Measurements from ENCODE around the gene LRSAM1.
"Not testable (repeated sequence)": the region's sequence is repeated elsewhere in the genome, so short reads cannot be mapped to it uniquely, and the experiment has no call there.

Gene LRSAM1

GRCh38 chr9:127449332-127449966, 1.9 kb upstream of the LRSAM1 start:
- Histone ChIP-seq H3K27me3 (ENCODE audit: control insufficient read depth, insufficient read depth, low read length) (no peaks in the 10 kb centered on the region), H3K36me3 (ENCODE audit: insufficient read depth, low read length) (peaks cover 68% of the 10 kb centered on the region), H3K9ac (ENCODE audit: low read depth, low read length) (peak overlapping the region; percentile 99), H3K9me3 (replicated peaks; ENCODE audit: low read length) (peaks cover 18% of the 10 kb centered on the region), H3K4me3 (ENCODE audit: low read length) (peak overlapping the region; percentile 92), H3K4me1 (ENCODE audit: control insufficient read depth, insufficient read depth, low read length) (peaks cover 23% of the 10 kb centered on the region), H3K4me2 (ENCODE audit: low read length) (peak overlapping the region; percentile 99)

GRCh38 chr9:127450243-127450760, 1.0 kb upstream of the LRSAM1 start:
- H3K9ac ChIP-seq (ENCODE audit: low read depth, low read length) = peak overlapping the region; percentile 99
- H3K36me3 ChIP-seq (ENCODE audit: insufficient read depth, low read length) = peaks cover 63% of the 10 kb centered on the region

GRCh38 chr9:127451608-127451857, 223 bp downstream of the LRSAM1 start:
- Histone ChIP-seq H3K36me3 (ENCODE audit: insufficient read depth, low read length) (peaks cover 54% of the 10 kb centered on the region), H3K4me3 (ENCODE audit: low read length) (peak overlapping the region; percentile 92), H3K27me3 (ENCODE audit: control insufficient read depth, insufficient read depth, low read length) (no peaks in the 10 kb centered on the region), H3K9ac (ENCODE audit: low read depth, low read length) (peak overlapping the region; percentile 99), H3K9me3 (replicated peaks; ENCODE audit: low read length) (no peaks in the 10 kb centered on the region), H3K4me1 (ENCODE audit: control insufficient read depth, insufficient read depth, low read length) (peaks cover 23% of the 10 kb centered on the region), H3K4me2 (ENCODE audit: low read length) (peak overlapping the region; percentile 99)

More at GRCh38 chr9:127450243-127450760, 1.0 kb upstream of the LRSAM1 start:
- Histone ChIP-seq H3K4me1 (ENCODE audit: control insufficient read depth, insufficient read depth, low read length) (peaks cover 23% of the 10 kb centered on the region), H3K4me2 (ENCODE audit: low read length) (peak overlapping the region; percentile 99), H3K4me3 (ENCODE audit: low read length) (peak overlapping the region; percentile 92), H3K9me3 (replicated peaks; ENCODE audit: low read length) (peaks cover 9% of the 10 kb centered on the region), H3K27me3 (ENCODE audit: control insufficient read depth, insufficient read depth, low read length) (no peaks in the 10 kb centered on the region)

DNA sequence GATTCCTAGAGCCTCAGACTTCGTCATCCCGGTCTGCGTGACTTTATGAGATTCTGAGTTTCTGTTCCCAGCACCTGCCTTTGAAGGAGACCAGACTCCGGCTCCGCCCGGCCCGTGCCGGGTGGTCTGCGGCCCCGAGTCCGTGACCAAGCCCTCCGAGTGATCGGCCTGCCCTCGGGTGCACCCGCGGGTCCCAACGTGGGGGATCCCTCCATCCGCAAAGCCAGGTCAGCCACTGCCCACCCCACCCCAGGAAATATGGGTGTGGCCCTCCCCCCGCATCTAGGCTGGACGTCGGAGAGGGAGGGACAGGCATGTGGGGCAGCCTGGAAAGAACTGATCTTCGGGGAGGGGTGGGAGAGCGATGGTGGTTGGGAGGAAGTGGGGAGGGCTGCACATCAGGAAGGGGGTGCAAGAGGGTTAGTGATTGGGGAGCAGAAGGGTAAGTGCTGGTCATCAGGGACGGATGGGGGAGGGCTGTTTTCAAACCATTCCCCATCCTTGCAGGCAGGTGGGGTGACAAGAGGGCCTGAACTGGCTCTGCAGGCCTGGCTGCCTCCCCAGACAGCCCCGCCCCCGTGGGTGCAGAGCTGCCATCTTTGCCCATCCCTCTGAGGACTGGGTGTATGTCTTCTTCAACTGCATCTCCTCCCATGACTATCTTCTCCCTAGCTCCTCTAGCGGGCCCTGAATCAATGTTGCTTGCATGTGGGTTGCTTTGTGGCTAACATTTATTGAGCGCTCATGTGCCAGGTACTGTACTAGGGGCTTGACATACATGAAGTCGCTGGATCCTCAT, 747 bp downstream of the LRSAM1 start:
- Histone ChIP-seq H3K4me1 (ENCODE audit: control insufficient read depth, insufficient read depth, low read length) (peaks cover 23% of the 10 kb centered on the region), H3K36me3 (ENCODE audit: insufficient read depth, low read length) (peaks cover 52% of the 10 kb centered on the region), H3K27me3 (ENCODE audit: control insufficient read depth, insufficient read depth, low read length) (no peaks in the 10 kb centered on the region), H3K9me3 (replicated peaks; ENCODE audit: low read length) (no peaks in the 10 kb centered on the region), H3K4me3 (ENCODE audit: low read length) (peak overlapping the region; percentile 92), H3K4me2 (ENCODE audit: low read length) (peak overlapping the region; percentile 99), H3K9ac (ENCODE audit: low read depth, low read length) (peak overlapping the region; percentile 99)

DNA sequence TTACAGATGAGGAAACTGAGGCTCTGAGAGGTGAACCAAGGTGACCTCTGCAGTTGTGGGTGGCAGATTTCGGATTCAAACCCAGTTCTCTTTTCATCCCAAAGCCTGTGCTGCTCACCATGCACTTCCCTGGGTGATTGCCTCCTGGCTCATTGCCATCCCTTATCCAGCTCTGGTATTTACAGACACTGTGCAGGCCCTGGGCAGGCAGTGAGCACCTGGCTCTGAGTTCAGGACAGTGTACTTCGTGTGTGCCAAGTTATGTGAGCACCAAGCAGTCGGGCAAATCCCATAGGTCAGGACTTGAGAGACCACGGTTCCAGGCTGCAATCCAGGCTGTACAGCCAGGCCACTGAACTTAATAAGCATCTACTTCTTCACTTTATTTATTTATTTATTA, 1.4 kb downstream of the LRSAM1 start:
- no peaks in the 10 kb centered on the region for H3K27me3 ChIP-seq (ENCODE audit: control insufficient read depth, insufficient read depth, low read length)
- peaks cover 23% of the 10 kb centered on the region for H3K4me1 ChIP-seq (ENCODE audit: control insufficient read depth, insufficient read depth, low read length)
- peak overlapping the region; percentile 92 for H3K4me3 ChIP-seq (ENCODE audit: low read length)
- no peak overlapping the region for H3K9ac ChIP-seq (ENCODE audit: low read depth, low read length)
- peaks cover 51% of the 10 kb centered on the region for H3K36me3 ChIP-seq (ENCODE audit: insufficient read depth, low read length)
- no peaks in the 10 kb centered on the region for H3K9me3 ChIP-seq (replicated peaks; ENCODE audit: low read length)
- H3K4me2 ChIP-seq (ENCODE audit: low read length) = peak overlapping the region; percentile 99

DNA sequence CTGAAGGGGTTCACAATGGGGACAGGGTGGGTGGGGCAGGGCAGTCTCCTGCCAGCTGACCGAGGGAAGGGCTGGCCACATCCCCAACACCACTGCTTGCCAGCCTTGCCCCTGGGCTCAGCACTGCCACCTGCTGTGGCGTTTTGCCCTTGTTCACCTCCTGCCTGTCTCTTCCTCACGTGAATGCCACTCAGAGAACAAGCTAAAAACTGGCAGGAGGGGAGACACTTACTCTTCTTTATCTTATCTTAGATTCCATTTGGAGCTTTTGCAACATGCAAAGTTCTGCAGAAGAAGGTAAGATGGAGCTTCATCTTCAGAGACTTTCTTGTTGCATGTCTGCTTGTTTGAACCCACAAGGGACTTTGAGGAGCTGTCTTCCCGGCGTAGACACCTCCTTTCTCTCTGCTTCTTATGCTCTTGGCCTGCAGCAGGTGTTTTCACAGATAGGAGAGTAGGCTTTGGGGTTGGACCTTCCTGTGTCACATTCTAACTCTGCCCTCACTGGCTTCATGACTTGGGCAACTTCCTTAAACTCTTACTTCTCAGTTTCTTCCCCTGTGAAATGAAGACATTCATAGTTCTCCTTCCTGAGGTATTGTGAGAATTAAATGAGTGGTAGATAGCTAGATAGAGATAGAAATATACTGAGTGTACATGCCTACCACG, 4.1 kb downstream of the LRSAM1 start:
- Histone ChIP-seq H3K4me1 (ENCODE audit: control insufficient read depth, insufficient read depth, low read length) (peaks cover 9% of the 10 kb centered on the region), H3K9me3 (replicated peaks; ENCODE audit: low read length) (no peaks in the 10 kb centered on the region)

DNA sequence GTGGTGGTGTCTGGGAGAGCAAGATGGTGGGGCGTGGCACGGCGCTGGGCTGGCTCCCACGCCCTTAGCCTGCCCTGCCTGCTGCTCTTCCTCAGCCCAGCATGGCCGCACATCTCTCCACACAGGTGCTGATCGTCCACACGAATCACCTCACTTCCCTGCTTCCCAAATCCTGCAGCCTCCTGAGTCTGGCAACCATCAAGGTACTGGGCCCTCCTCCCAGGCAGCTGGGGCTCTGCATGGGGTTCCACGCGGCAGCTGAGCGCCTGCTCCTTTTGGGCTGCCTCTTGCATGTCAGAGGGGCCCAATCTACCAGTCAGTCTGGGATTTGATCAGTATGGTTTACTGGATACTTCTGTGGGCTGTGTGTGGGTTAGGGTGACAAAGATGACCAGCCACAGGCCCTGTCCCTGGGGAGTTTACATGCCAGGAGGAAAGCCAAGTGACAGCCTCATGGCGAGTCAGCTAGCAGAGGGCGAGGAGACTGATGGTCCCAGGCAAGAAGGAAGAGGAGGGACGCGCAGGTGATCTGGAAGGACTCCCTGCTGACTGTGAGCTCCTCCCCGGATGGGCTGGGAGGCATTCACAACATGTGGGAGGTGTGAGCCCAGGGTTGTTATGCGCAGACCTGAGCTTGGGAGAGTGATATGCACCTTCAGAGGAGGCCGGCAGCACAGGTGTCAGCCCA, 6.0 kb downstream of the LRSAM1 start:
- Histone ChIP-seq H3K4me1 (ENCODE audit: control insufficient read depth, insufficient read depth, low read length) (peaks cover 5% of the 10 kb centered on the region), H3K27me3 (ENCODE audit: control insufficient read depth, insufficient read depth, low read length) (no peaks in the 10 kb centered on the region), H3K4me3 (ENCODE audit: low read length) (no peak overlapping the region), H3K9ac (ENCODE audit: low read depth, low read length) (no peak overlapping the region), H3K36me3 (ENCODE audit: insufficient read depth, low read length) (peaks cover 45% of the 10 kb centered on the region), H3K4me2 (ENCODE audit: low read length) (no peak overlapping the region), H3K9me3 (replicated peaks; ENCODE audit: low read length) (no peaks in the 10 kb centered on the region)

More for the DNA sequence above, 4.1 kb downstream of the LRSAM1 start:
- Histone ChIP-seq H3K9ac (ENCODE audit: low read depth, low read length) (no peak overlapping the region), H3K27me3 (ENCODE audit: control insufficient read depth, insufficient read depth, low read length) (no peaks in the 10 kb centered on the region), H3K4me3 (ENCODE audit: low read length) (no peak overlapping the region), H3K4me2 (ENCODE audit: low read length) (no peak overlapping the region), H3K36me3 (ENCODE audit: insufficient read depth, low read length) (peaks cover 41% of the 10 kb centered on the region)

GRCh38 chr9:127458921-127459320, 7.6 kb downstream of the LRSAM1 start:
- Histone ChIP-seq H3K4me1 (ENCODE audit: control insufficient read depth, insufficient read depth, low read length) (no peaks in the 10 kb centered on the region), H3K4me2 (ENCODE audit: low read length) (no peak overlapping the region), H3K36me3 (ENCODE audit: insufficient read depth, low read length) (peaks cover 50% of the 10 kb centered on the region), H3K4me3 (ENCODE audit: low read length) (no peak overlapping the region), H3K9ac (ENCODE audit: low read depth, low read length) (no peak overlapping the region), H3K27me3 (ENCODE audit: control insufficient read depth, insufficient read depth, low read length) (no peaks in the 10 kb centered on the region), H3K9me3 (replicated peaks; ENCODE audit: low read length) (no peaks in the 10 kb centered on the region)

- no peaks in the 10 kb centered on the region for H3K4me1 ChIP-seq (ENCODE audit: control insufficient read depth, insufficient read depth, low read length)
- H3K27me3 ChIP-seq (ENCODE audit: control insufficient read depth, insufficient read depth, low read length) = no peaks in the 10 kb centered on the region
- no peak overlapping the region for H3K4me3 ChIP-seq (ENCODE audit: low read length)
- H3K4me2 ChIP-seq (ENCODE audit: low read length) = no peak overlapping the region
- H3K36me3 ChIP-seq (ENCODE audit: insufficient read depth, low read length) = peaks cover 44% of the 10 kb centered on the region
- no peaks in the 10 kb centered on the region for H3K9me3 ChIP-seq (replicated peaks; ENCODE audit: low read length)
- no peak overlapping the region for H3K9ac ChIP-seq (ENCODE audit: low read depth, low read length)
Observed at GRCh38 chr9:127463382-127463781, 12.1 kb downstream of the LRSAM1 start.

GRCh38 chr9:127463911-127464310, 12.6 kb downstream of the LRSAM1 start:
- Histone ChIP-seq H3K36me3 (ENCODE audit: insufficient read depth, low read length) (peaks cover 41% of the 10 kb centered on the region), H3K27me3 (ENCODE audit: control insufficient read depth, insufficient read depth, low read length) (no peaks in the 10 kb centered on the region), H3K9ac (ENCODE audit: low read depth, low read length) (no peak overlapping the region), H3K4me2 (ENCODE audit: low read length) (no peak overlapping the region), H3K9me3 (replicated peaks; ENCODE audit: low read length) (no peaks in the 10 kb centered on the region), H3K4me1 (ENCODE audit: control insufficient read depth, insufficient read depth, low read length) (no peaks in the 10 kb centered on the region), H3K4me3 (ENCODE audit: low read length) (no peak overlapping the region)

DNA sequence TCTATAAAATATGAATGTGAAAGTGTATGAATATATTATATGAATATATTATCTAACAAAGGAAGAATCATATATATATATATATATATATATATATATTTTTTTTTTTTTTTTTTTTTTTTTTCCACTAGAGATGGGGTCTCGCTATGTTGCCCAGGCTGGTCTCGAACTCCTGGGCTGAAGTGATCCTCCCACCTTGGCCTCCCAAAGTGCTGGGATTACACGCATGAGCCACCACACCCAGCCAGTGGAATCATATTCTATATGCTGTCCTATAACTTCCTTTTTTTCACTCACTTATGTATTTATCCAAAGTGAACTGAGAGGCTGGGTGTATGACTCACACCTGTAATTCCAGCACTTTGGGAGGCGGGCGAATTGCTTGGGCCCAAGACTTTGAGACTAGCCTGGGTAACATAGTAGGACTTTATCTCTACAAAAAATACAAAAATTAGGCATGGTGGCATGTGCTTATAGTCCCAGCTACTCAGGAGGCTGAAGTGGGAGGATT, 15.2 kb downstream of the LRSAM1 start:
- not testable (repeated sequence) for H3K4me1 ChIP-seq (ENCODE audit: control insufficient read depth, insufficient read depth, low read length); H3K27me3 ChIP-seq (ENCODE audit: control insufficient read depth, insufficient read depth, low read length); H3K9me3 ChIP-seq (replicated peaks; ENCODE audit: low read length); H3K9ac ChIP-seq (ENCODE audit: low read depth, low read length); H3K4me3 ChIP-seq (ENCODE audit: low read length); H3K4me2 ChIP-seq (ENCODE audit: low read length)
- H3K36me3 ChIP-seq (ENCODE audit: insufficient read depth, low read length) = peaks cover 29% of the 10 kb centered on the region

Data from skeletal muscle satellite cell (primary cell).